Lower leg skin (tissue), 4 donors: ENCODE results near the gene CDC42BPG. TPM values are rescaled to one million over a fixed set of nuclear protein-coding genes. Genes with fewer than 3 reads are reported as not detected.

Experiments used
- DNase-seq, 2 donors: peaks; one replicate each; pipeline ENCODE4 v3.0.0-alpha.2; 2019; ENCODE audit warnings: low spot score in 2 of 2
- H3K4me3 ChIP-seq: fragments of 200-600 bp; sonication (generic); 2 replicates; pipeline ENCODE4 v1.5.1; 2017; ENCODE audit warnings: mild to moderate bottlenecking, low read depth; ENCODE audit not compliant: poor library complexity, severe bottlenecking
- CTCF ChIP-seq, 3 donors: fragments of 450-650 bp; IDR thresholded peaks; one replicate each; pipeline ENCODE4 v1.5.1; 2016; ENCODE audit warnings: antibody characterized with exemption in 3 of 3, mild to moderate bottlenecking in 3 of 3, moderate library complexity in 2 of 3
- POLR2A ChIP-seq, 2 donors: fragments of 450-650 bp; IDR thresholded peaks; one replicate each; pipeline ENCODE4 v1.6.1; 2016 to 2017; ENCODE audit warnings: antibody characterized with exemption in 2 of 2, mild to moderate bottlenecking in 1 of 2, moderate library complexity in 1 of 2
- WGBS, 2 donors: methylation state at CpG; one replicate each; pipeline ENCODE4 v1.1.5; 2018; 5-methylcytosine and 5-hydroxymethylcytosine counted together
- intact Hi-C: fragments of 100-400 bp; cut with DNase I; formaldehyde crosslinking; loops from one replicate; pipeline ENCODE4 v1.15.0; 2023; ENCODE audit warnings: low total_unique reads
- total RNA-seq, 4 donors: library from RNA; depleted of rRNA; stranded (reverse); fragments of >200 nt; gene quantifications; one replicate each; pipeline ENCODE4 v1.1.0, GENCODE V29; 2016

CDC42BPG gene
- total RNA-seq, 4 donors from 2014 or later = 40.3 to 81.3 (median 50.1) TPM

- 71 to 78% methylated on average over 19 of the region's 19 CpGs for whole genome bisulfite sequencing, 2 donors
- DNase-seq = no peak
- intact Hi-C loops = no loop called here
- TF ChIP-seq CTCF (IDR thresholded peaks at IDR 0.05) (no peak), POLR2A (IDR thresholded peaks at IDR 0.05) (no peak)
- no peak overlapping the region for H3K4me3 ChIP-seq
Observed at GRCh38 chr11:64858467-64859263, 14.2 kb upstream of the CDC42BPG start.

- intact Hi-C loops = no loop called here
- WGBS, 2 donors = 89 to 96% methylated on average over 6 of the region's 6 CpGs
- no peak for DNase-seq
- no peak overlapping the region for H3K4me3 ChIP-seq
- TF ChIP-seq CTCF (IDR thresholded peaks at IDR 0.05) = no peak
- TF ChIP-seq POLR2A (IDR thresholded peaks at IDR 0.05) = no peak
Observed at GRCh38 chr11:64857485-64857884, 13.0 kb upstream of the CDC42BPG start.

- H3K4me3 ChIP-seq = no peak overlapping the region
- WGBS, 2 donors = 45 to 53% methylated on average over 19 to 20 of the region's 20 CpGs
- no peak for TF ChIP-seq POLR2A (IDR thresholded peaks at IDR 0.05)
- TF ChIP-seq CTCF (IDR thresholded peaks at IDR 0.05) = no peak
- intact Hi-C loops = no loop called here
- peak; percentile 78 to 97 for DNase-seq
Observed at GRCh38 chr11:64856382-64857227, 12.2 kb upstream of the CDC42BPG start.

- DNase-seq = no peak
- H3K4me3 ChIP-seq = no peak overlapping the region
- TF ChIP-seq POLR2A (IDR thresholded peaks at IDR 0.05) (no peak), CTCF (IDR thresholded peaks at IDR 0.05) (no peak)
- intact Hi-C loops = no loop called here
- WGBS, 2 donors = 69 to 74% methylated on average over 20 to 22 of the region's 22 CpGs
Observed at GRCh38 chr11:64855596-64856304, 11.3 kb upstream of the CDC42BPG start.

- DNase-seq = peak; percentile 83 to 97
- H3K4me3 ChIP-seq = no peak overlapping the region
- no peak for TF ChIP-seq CTCF (IDR thresholded peaks at IDR 0.05)
- TF ChIP-seq POLR2A (IDR thresholded peaks at IDR 0.05) = no peak
- intact Hi-C loops = no loop called here
- WGBS, 2 donors = 62 to 64% methylated on average over 41 to 44 of the region's 45 CpGs
Observed at GRCh38 chr11:64854534-64855502, 10.4 kb upstream of the CDC42BPG start.
